ENCODE data around the gene RRM2. TPM values are rescaled to one million over a fixed set of nuclear protein-coding genes. Genes with fewer than 3 reads are reported as not detected.
A peak's percentile ranks its signal among the peaks of the same experiment; 100 is the strongest.

Gene RRM2
- total RNA-seq, 2 donors from 2014 or later: 0.08 to 0.63 TPM

DNA sequence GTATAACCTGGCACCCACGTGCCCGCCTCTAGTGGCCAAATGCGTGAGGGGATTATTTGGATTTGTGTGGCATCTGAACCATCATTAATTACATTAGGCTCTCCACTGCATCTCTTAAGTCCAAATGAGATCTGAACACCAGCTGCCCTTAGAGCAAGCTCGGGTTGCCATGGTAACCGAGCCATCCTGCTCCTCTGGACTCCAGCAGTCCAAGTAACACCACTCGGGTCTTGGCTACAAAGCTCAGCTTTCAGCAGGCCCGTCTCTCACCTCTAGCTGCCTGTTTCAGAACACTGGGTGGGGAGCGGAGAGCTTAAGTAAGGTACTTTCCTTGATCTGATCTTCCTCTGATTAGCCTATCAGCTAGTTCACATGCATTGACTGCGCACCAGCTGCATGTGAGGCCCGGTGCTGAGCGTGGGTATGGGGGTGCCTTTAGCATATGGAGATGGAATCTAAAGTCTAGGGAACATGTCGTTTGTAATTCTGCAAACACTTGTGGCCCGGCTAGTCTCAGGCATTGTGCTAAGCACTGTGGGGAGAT, 28.2 kb upstream of the RRM2 start:
- Histone ChIP-seq H3K27ac (no peak overlapping the region), H3K4me3 (no peak overlapping the region), H3K36me3 (no peaks in the 10 kb centered on the region), H3K4me1 (peaks cover 0 to 8% of the 10 kb centered on the region in 2 donors), H3K9me3 (no peaks in the 10 kb centered on the region), H3K27me3 (peaks cover 0 to 4% of the 10 kb centered on the region in 2 donors)
- TF ChIP-seq, protein P1, sequence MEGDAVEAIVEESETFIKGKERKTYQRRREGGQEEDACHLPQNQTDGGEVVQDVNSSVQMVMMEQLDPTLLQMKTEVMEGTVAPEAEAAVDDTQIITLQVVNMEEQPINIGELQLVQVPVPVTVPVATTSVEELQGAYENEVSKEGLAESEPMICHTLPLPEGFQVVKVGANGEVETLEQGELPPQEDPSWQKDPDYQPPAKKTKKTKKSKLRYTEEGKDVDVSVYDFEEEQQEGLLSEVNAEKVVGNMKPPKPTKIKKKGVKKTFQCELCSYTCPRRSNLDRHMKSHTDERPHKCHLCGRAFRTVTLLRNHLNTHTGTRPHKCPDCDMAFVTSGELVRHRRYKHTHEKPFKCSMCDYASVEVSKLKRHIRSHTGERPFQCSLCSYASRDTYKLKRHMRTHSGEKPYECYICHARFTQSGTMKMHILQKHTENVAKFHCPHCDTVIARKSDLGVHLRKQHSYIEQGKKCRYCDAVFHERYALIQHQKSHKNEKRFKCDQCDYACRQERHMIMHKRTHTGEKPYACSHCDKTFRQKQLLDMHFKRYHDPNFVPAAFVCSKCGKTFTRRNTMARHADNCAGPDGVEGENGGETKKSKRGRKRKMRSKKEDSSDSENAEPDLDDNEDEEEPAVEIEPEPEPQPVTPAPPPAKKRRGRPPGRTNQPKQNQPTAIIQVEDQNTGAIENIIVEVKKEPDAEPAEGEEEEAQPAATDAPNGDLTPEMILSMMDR (IDR thresholded peaks at IDR 0.05): no peak
- DNase-seq (ENCODE audit: low spot score): no peak

DNA sequence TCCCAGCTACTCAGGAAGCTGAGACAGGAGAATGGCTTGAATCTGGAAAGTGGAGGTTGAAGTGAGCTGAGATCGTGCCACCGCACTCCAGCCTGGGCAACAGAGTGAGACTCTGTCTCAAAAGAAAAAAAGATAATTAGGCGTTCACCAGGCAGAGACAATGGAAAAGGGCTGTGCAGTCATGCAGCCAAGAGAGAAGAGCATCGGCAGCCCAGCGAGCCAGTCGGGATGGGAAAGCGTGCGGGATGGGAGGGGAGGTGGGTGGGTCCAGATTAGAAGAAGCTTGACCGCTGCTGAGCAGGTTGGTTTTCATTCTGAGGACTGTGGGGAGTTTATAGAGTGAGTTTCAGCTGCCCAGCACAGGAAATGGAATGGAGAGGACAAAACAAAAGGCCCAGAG, 27.4 kb upstream of the RRM2 start:
- TF ChIP-seq, protein P1 (IDR thresholded peaks at IDR 0.05): no peak
- Histone ChIP-seq H3K36me3 (no peaks in the 10 kb centered on the region), H3K4me3 (no peak overlapping the region), H3K9me3 (no peaks in the 10 kb centered on the region), H3K27me3 (peaks cover 0 to 4% of the 10 kb centered on the region in 2 donors), H3K27ac (no peak overlapping the region), H3K4me1 (peaks cover 0 to 8% of the 10 kb centered on the region in 2 donors)
- no peak for DNase-seq (ENCODE audit: low spot score)

- Histone ChIP-seq H3K9me3 (no peaks in the 10 kb centered on the region), H3K4me1 (peaks cover 0 to 9% of the 10 kb centered on the region in 2 donors), H3K36me3 (no peaks in the 10 kb centered on the region), H3K27me3 (peaks cover 0 to 3% of the 10 kb centered on the region in 2 donors), H3K4me3 (no peak overlapping the region), H3K27ac (no peak overlapping the region)
- no peak for DNase-seq (ENCODE audit: low spot score)
- TF ChIP-seq, protein P1 (IDR thresholded peaks at IDR 0.05): no peak
These were observed 25.9 kb upstream of the RRM2 start for GRCh38 chr2:10096641-10097040.

DNA sequence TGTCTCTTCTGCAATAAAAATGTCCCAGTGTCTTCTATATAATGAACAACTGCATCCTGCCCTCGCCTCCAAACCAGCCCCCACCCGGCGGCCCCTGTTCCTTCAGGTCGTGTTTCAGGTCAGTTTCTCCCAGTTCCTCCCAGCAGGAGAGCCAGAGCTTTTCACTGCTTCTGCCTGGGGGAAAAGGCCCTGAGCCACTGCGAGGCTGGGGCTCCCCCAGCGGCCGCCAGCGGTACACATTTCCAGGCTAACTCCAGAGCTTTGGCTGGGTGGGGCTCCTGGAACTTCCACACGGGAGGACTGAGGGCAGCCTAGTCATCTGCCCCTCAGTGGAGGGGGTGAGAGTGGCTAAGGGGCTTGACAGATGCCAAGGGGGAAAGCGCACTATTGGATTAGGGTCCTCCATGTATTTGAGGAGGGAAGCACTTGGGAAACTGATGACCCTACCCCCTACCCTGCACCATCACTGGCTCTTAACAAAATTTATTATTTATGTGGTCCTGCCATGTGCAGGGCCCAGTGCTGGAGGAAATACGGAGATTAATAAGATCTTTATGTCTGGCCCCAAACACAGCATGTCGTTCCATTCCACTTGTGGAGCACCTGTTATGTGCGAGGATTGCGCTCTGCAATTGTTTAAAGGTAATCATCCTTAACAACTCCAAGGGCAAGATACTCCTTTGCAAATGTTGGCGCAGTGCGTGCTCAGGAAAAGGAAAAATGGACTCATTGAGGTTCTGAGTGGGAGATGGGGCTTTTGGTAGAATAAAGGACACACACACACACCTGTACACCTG, 25.0 kb upstream of the RRM2 start:
- no peaks in the 10 kb centered on the region for H3K27me3 ChIP-seq
- no peaks in the 10 kb centered on the region for H3K36me3 ChIP-seq
- H3K4me1 ChIP-seq: peaks cover 0 to 10% of the 10 kb centered on the region in 2 donors
- no peaks in the 10 kb centered on the region for H3K9me3 ChIP-seq
- peak; percentile 73 for DNase-seq (ENCODE audit: low spot score)
- TF ChIP-seq, protein P1 (IDR thresholded peaks at IDR 0.05): peak; percentile 91 to 95
- no peak overlapping the region for H3K27ac ChIP-seq
- H3K4me3 ChIP-seq: no peak overlapping the region

- Histone ChIP-seq H3K27ac (peak overlapping the region in 1 of 2 donors; percentile 67), H3K4me1 (peaks cover 0 to 10% of the 10 kb centered on the region in 2 donors), H3K4me3 (no peak overlapping the region), H3K9me3 (no peaks in the 10 kb centered on the region), H3K36me3 (no peaks in the 10 kb centered on the region), H3K27me3 (no peaks in the 10 kb centered on the region)
- DNase-seq (ENCODE audit: low spot score): no peak
- TF ChIP-seq, protein P1 (IDR thresholded peaks at IDR 0.05): no peak
These were observed 21.0 kb upstream of the RRM2 start for GRCh38 chr2:10101491-10101890.

All from right atrium auricular region (tissue), 2 donors.